CD4-positive, alpha-beta T cell treated with Interferon alpha-2 for 1 hour (primary cell): Measurements from ENCODE around the gene USP47.

Source experiments
- DNase-seq, 2 donors: peaks; one replicate each; pipeline ENCODE4 v3.0.0-alpha.2; 2020 to 2022

Gene USP47

DNA sequence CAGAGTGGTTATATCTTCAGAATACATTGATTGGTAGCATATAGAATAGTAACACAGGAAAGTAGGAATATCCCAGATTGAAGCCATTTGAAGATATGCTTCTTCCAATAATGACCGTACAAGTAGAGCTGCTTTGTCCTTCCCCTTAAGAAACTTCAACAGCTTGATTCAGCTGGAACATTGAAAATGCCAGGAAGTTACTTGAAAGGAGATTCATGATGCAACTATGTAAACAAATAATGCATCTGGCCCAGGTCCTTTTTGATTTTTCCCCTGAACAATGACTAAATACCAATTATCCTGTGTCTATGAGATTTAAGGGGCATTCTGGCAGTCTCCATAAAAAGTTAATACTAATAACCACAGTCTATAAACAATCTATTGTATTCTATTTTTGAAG, 163.7 kb downstream of the USP47 start:
- no peak for DNase-seq

DNA sequence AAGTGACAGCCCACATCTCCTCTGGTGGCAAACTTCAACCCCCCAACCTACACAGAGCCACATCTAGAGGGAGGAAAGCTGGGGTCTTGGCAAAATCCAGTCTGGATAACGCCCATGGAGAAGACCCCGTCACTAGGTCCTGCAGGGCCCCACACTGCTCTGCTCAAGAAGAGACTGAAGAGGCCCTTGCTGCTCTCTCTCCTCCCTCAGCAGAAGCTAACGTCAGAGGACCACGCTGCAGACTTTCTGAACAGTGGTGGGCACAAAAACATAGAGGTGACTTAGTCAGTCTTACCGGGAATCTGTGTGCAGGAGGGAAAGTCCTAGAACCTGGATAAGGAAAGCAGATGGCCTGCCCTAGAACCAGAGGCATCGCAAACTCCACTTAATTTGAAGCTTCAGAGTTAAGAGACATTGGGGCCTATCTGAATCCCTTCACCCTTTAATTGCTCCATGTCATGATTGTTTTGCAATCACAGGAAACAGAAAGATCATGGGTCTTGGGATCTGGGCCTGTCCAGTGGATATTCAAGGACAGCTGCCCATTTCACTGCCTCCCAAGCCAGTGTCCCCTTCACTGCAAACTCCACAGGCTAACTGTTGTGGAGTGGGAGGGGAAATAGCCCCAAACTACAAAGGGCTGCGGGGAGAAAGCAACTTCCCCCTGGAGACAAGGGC, 164.9 kb downstream of the USP47 start:
- no peak for DNase-seq

DNA sequence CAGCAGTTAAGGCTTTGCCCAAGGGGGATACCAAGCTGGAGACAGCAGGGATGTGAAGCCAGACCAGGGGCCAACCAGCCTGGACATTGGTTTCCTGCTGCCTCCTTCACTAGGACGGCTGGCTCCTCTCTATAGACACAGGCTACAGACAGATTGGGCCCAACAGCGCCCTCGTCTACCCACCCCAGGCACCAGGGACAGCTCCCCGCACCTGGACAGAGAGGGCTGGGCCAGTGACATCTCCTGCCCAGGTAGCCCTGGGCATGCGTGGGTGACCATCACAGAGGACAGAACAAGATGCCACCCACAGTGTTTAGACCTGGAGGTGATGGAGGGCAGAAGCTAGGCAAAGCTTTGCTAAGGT, 165.4 kb downstream of the USP47 start:
- no peak for DNase-seq

DNA sequence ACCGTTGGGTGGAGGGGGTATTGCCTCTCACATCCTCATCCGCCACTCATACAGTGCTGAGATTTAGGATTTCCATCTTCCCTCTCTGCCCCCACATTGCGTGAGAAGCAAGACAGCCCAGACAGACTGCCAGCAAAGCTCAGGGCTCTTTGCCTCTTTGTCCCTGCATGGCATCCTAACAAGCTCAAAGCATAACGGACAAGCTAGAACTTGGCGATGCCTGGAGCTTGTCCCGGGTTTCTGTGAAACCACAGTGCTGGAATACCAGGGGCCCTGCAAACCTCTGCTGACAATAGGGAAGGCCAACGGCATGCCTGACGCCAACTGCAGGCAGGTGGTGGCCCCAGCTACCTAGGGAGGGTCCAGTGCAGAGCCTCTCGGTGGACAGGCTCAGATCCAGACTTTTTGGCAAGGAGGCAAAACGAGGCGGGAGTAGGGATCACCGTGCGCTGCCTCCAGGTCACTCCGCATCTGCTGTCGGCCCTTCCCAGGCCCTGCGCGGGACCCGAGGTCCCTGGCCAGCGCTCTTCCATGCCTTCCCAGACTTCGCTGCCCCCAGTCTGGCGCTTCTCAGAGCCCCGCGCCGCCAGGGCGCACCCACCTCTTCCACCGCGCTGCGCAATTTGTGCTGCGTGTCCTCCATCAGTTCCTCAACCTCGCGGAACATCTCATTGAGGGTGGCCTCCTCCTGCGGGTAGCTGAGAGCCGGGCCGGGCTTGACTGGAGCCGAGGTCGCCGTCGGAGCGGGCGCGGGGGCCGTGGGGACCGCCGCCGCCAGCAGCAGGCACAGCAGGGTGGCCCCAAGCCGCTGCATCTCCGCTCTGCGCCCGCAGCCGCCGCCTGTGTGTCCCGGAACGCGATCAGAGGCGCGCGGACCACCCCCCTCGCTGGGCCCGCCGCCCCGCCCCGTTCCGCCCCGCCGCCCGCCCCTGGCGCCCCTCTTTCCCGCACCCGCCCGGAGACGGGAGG, 166.3 kb downstream of the USP47 start, which contains the start of gene DKK3:
Gene DKK3, minus strand, starts transcription at position 858 of the 969 bp plus-strand sequence. Its CDS starts 44 bp downstream, at position 814.
- peak in 1 of 2 donors; percentile 23 for DNase-seq
